Subcutaneous adipose tissue (tissue), 4 donors: ENCODE measurements around the gene PARD6A. TPM values are rescaled to one million over a fixed set of nuclear protein-coding genes. Genes with fewer than 3 reads are reported as not detected.

Experiments used
- total RNA-seq, 4 donors: library from RNA; depleted of rRNA; stranded (reverse); fragments of >200 nt; gene quantifications; one replicate each; pipeline ENCODE4 v1.1.0, GENCODE V29; 2016
- TF ChIP-seq, protein P1 (sequence below): fragments of 450-650 bp; IDR thresholded peaks from one replicate; pipeline ENCODE4 v1.5.1; 2016; ENCODE audit warnings: low read depth, mild to moderate bottlenecking, control low read depth, antibody characterized with exemption, moderate library complexity

PARD6A gene
- total RNA-seq, 4 donors from 2014 or later: 2.8 to 5.4 (median 4.8) TPM

DNA sequence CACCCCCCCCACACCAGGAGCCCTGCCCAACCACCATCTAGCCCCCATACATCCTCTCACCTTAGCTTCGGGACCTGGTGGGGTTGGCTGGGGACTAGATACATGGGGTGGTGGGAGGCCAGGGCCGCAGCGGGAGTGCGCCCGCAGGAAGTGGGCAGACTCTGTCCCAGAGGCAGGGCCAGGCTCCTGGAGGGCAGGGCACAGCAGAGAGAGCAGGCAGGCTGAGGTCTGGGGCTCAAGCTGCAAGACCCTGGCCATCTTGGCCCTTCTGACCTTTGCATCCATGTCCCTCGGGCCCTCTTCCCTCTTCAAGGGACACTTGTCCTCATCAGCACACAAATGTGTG is 3.1 kb downstream of the PARD6A start:
- TF ChIP-seq, protein P1, sequence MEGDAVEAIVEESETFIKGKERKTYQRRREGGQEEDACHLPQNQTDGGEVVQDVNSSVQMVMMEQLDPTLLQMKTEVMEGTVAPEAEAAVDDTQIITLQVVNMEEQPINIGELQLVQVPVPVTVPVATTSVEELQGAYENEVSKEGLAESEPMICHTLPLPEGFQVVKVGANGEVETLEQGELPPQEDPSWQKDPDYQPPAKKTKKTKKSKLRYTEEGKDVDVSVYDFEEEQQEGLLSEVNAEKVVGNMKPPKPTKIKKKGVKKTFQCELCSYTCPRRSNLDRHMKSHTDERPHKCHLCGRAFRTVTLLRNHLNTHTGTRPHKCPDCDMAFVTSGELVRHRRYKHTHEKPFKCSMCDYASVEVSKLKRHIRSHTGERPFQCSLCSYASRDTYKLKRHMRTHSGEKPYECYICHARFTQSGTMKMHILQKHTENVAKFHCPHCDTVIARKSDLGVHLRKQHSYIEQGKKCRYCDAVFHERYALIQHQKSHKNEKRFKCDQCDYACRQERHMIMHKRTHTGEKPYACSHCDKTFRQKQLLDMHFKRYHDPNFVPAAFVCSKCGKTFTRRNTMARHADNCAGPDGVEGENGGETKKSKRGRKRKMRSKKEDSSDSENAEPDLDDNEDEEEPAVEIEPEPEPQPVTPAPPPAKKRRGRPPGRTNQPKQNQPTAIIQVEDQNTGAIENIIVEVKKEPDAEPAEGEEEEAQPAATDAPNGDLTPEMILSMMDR: no peak

DNA sequence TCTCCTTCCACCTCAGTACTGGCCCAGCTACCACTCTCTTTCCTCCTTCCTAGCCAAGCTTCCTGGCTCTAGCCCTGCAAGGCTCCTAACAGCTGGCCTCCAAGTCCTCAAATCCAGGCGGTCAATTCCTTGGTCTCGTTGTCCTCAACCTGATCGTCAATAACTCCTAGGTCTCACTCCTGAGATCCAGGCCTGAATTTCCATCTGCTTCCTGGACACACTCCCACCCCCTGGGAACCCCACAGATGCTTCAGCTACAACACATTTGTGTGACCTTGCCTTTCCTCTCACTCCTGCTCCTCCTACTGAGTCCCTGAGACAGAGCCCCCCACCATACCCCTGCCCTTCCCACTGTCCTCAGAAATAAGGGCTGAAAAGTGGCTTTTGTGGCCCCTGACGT is 3.5 kb downstream of the PARD6A start:
- TF ChIP-seq, protein P1: no peak

DNA sequence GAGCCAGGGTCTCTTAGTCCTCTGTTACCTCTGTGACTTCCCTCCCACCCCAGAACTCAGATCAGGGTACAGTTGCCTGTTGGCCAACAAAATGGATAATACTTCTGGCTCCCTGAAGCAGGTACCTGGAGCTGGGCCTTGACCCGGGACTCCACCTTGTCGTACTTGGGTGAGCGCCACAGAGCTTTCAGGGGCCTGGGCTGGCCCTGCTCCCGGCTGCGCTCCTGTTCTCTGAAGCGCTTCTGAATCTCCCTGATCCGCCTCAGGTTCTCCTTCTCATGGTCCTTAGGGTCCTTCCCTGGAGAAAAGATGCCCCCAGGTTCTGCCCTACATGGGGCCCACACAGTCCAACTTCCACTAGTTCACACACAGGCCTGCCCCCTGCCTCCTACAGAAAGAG is 4.1 kb downstream of the PARD6A start:
- TF ChIP-seq, protein P1: no peak

DNA sequence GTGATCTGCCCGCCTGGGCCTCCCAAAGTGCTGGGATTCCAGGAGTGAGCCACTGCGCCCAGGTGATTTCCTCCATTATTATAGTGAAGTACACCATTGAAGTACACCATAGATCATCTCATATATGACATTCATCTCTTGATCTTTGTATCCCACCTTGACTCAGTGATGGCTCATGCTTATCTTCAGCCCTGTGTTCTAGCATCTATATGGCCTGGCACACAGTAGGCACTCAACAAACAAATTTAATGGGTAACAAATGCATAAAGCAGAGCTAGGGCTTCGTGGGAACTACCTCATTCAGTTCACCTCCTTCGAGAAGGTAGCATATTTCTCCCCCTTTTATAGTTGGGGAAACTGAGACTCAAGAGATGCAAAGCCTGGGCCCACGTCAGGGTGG is 4.8 kb downstream of the PARD6A start:
- TF ChIP-seq, protein P1: no peak

DNA sequence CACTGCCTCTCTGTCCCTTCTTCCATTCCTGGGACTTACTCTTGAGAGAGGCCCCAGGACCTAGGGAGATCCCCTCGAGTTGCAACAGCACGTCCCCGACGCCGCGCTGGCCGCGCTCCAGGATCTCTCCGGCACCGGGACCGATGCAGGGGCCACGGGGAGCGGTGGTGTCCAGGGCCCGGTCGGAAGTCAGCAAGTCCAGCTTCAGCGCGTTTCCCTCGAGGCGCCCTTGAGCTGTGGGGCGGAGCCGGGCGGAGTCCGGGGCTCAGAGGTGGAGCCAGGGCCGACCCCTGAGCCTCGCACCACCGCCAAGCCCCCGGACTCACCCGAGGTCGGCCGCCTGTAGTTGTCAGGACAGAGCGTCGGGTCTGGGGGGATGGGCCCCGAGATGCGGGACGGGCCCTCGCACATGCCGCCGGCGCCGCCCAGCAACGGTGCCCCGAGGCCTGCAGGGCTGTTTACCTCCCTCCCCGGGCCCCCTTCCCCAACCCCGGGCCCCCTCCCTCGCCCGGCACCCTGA is 5.3 kb downstream of the PARD6A start:
- TF ChIP-seq, protein P1: no peak

DNA sequence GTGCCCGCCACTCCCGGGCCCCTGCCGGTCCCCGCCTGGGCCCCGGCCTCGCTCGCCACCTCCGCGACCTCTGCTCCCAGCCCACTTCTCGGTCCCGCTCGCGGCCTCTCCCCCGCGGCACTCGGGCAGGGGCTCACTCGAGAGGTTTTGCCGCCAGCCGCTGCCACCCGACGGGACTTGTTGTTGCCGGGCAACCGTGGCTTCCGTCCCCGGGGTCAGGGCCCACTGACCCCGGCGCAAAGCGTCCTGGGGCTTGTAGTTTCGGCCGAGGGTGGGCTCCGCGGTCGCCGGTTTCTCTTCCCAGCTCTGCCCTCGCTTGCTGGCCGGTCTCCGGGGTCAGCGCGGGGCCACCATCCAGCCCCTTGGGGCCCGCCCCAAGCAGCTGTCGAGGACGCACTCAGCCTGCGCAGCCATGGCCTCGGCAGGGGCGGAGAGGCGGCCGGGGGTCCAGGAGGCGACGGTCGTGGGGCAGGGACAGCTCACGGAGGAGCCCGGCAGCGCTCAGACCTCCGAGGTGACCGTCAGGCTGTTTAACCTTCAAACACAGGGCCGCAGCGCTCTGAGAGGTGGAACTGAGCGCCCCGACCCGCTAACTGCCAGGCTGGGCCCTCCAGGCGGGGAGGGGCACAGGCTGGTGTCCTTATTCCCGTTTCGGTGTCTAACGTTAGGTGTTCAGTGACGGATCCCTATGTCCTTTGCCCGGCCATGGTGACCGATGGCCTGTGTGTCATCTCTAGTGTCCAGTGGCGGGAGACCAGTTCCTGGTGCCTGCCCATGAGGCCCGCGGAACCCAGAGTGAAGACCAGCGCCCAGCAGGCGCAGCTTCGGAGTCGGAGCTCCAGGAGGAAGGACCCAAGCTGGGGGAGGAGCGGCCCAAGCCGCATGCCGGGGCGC is 6.0 kb downstream of the PARD6A start, which contains the start of the genes C16orf86 and ENKD1:
Gene C16orf86, plus strand, starts transcription at position 256 of the 894 bp plus-strand sequence. Its CDS starts 157 bp downstream, at position 413.
Gene ENKD1, minus strand, starts transcription at position 192 of the 894 bp plus-strand sequence. CDS start 308 bp downstream, outside the sequence.
- TF ChIP-seq, protein P1: no peak

DNA sequence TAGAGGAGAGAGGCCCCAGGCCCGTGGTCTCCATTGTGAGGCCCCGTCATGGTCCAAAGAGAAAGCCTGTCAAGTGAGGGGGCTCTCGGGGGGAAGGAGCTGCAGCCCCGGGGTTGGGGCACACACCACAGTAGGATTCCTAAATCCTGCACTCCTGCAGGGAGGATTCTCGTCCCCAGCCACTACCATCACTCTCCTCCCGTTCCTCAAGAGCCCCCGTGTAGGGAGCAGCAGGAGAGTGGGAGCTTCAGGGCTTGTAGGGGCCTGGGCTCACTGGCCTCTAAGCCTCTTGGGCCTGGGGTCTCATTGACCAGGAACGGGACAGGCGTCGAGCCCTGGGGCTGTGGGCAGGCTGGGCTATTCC is 6.7 kb downstream of the PARD6A start:
- TF ChIP-seq, protein P1: no peak
